GM18951 (cell line): ENCODE results near the gene APLNR.

ENCODE experiments used
- POLR2A ChIP-seq: IDR thresholded peaks from 4 replicates; pipeline ENCODE4 v1.6.1; 2011; ENCODE audit warnings: mild to moderate bottlenecking; ENCODE audit not compliant: insufficient read length, insufficient read depth; ENCODE audit errors: extremely low read depth
- in situ Hi-C: fragments of 300-500 bp; cut with MboI; formaldehyde crosslinking; loops from one replicate; pipeline ENCODE4 v1.12.0; 2022; ENCODE audit warnings: low sequenced_read_pairs, mixed read lengths, inconsistent platforms; ENCODE audit not compliant: unreplicated experiment

Gene APLNR

DNA sequence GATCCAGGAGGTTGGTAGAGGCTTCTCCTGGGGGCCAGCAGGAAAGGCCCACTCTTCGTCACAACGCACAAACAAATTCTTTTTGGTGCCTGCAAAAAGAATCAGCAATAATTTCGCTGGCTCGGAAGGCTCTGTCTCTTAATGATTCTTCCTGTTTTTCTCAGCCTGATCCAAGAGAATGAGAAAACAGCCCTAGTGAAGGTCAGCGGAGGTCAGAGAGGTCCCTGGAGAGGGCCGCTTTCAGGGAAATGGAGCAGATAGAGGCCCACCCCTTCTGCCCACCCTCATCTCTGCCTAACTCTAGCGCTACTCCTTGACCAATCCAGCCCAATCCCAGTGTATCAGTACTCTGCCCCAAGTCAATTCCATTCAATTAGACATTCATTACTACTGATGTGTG lies 36.1 kb downstream of the APLNR start:
- in situ Hi-C loops = no loop called here
- no peak for TF ChIP-seq POLR2A

DNA sequence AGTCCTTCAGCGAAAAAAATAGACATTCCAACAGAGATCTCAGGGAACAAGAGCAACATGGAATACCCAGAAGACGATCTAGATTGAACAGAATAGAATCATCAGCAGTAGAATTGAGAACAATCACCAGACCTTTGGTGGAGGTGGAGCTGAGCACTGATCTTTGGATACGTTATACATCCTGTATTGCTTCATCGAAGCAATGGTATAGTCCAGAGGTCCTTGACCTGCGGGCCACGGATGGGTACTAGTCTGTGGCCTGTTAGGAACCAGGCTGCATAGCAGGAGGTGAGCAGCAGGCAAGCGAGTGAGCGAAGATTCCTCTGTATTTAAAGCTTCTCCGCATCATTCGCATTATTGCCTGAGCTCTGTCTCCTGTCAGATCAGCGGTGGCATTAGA lies 37.7 kb downstream of the APLNR start:
- in situ Hi-C loops = no loop called here
- no peak for TF ChIP-seq POLR2A

DNA sequence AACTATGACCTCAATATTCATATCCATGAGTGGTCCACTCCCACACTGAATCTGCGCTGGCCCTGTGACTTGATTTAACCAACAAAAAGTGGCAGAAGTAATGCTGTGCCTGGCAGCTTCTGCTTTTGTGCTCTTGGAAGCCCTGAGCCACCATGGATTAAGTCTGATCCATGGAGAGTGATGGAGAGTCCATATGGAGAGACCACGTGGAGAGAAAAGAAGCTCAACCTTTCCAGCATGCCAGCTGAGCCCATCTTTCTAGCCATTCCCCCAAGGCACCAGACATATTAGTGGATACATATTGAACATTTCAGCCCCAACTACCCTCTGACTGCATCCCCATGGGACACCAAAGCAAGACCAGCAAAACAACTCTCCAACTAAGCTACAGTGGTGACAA lies 39.3 kb downstream of the APLNR start:
- in situ Hi-C loops = no loop called here
- no peak for TF ChIP-seq POLR2A

DNA sequence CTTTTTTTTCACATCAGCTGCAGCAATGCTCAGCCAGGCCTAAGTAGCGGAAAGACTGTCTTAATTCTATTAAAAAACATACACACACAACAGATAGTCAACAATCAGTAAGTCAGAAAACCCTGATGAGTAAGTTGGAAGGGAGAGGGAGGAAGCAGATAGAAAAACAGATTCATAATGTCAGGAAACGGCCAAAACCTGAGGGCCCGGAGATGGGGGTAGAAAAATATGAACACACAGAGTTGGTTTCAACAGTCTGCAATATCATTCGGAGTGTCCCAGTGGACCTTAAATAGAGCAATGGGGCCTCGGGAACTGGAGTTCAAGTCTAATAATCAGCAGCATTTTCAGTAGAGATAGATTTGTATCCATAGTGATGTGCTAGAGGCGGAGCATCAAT lies 40.5 kb downstream of the APLNR start:
- in situ Hi-C loops = no loop called here

DNA sequence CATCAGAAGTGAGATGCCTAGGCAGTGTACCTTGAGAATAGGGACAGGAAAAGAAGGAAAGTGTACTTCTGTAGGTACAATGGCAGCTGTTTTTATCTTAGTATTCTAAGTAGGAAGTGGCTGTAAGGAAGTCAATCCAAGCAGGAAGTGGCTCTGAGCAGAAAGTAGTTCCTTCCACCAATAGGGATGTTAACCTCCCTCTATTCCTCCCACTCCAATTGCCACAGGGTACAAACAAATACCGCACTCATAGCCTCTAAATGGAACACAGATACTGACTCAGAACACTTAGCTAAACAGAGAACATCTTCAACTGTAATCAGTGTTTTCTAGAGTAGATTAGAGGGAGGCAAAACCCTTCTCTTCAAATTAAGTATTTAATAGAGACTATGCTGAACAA lies 44.7 kb downstream of the APLNR start:
- in situ Hi-C loops = no loop called here
- TF ChIP-seq POLR2A = no peak

More for the DNA sequence above, 40.5 kb downstream of the APLNR start:
- TF ChIP-seq POLR2A = no peak

DNA sequence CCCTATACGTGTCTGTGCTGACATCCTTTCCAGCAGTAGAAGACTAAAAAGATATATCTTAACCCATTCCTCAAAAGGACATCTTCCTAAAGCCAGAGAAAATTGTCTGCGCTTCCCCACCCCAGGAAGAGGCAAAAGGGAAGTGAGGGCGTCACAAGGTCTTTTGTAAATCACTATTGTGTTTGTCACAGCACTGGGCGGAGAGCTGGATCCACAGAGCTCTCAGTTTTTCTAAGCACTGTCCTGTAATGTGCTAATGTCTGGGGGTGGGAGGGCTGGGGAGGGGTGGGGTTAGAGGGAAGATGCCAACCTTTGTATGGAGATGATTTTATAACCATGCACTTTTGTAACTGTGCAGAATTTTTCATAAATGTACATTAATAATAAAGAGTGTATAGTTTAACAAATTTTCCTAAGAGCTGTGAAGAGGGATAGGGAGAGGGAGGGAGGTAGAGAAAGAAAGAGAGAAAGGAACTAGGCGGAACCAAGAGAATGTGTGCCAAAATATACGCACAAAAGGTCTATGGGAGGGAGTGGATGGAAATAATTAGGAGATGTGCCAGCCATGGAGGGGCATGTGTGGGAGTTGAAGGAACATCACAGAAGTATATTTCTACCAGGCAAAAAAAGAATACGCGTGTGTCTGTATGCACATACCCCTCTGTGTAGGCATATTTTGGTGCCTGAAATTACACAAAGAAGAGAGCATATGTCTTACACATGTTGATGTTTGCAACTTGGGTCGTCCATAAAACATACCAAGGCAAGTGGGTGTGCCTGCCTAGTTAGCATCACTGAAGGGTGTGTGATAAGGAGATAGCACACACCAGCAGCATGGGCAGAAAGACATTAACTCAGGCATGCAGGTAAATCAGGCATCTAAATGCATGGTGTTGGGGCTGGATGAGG lies 45.5 kb downstream of the APLNR start:
- TF ChIP-seq POLR2A = no peak
- in situ Hi-C loops = no loop called here

DNA sequence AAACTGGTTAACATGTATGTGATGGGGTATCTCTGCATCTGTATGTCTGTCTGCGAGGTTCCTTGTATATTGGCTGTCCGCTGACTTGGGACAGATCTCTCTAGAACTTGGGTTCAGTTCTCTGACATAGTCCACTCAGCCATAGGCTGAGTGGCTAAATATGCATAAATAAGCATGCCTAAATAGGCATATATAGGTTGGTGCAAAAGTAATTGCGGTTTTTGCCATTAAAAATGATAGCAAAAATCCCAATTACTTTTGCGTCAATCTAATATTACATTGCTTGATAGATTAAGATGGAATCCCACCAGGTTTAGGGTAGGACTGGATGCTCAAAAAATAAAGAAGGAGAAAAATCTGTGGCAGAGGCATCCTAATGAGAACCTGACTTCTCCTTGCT lies 46.5 kb downstream of the APLNR start:
- no peak for TF ChIP-seq POLR2A
- in situ Hi-C loops = no loop called here
